Measurements from ENCODE around the gene EYS.

DNA sequence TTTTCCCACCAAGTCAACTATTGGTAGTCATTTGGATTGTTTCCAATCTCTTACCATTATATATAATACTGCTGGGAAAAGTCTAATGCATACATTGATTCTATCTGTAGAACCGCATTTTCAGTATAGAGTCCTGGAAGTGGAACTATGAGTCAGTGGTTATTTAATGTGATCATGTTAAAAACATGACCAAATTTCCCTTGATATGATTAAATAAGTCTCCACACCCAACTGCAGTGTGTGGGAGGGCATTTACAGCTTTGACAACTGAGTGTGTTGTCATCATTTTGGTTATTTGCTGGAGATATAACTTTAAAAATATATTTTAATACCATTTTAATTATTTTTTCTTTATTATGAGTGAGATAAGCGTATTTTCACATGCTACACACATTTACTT, 1027.6 kb downstream of the EYS start:
- TF ChIP-seq EGR1 (conservative IDR thresholded peaks at IDR 0.05) (no peak), HCFC1 (IDR thresholded peaks at IDR 0.05; ENCODE audit: low read depth, low read length) (no peak), MYNN (IDR thresholded peaks at IDR 0.05) (no peak), MYNN (CRISPR knock-in tag; IDR thresholded peaks at IDR 0.05) (no peak), ZNF589 (CRISPR knock-in tag; IDR thresholded peaks at IDR 0.05; ENCODE audit: low read depth) (no peak), IRF9 (tag; IDR thresholded peaks at IDR 0.05) (no peak), NFATC3 (IDR thresholded peaks at IDR 0.05) (no peak), MCM7 (IDR thresholded peaks at IDR 0.05) (no peak)
- TF ChIP-seq, protein P1, sequence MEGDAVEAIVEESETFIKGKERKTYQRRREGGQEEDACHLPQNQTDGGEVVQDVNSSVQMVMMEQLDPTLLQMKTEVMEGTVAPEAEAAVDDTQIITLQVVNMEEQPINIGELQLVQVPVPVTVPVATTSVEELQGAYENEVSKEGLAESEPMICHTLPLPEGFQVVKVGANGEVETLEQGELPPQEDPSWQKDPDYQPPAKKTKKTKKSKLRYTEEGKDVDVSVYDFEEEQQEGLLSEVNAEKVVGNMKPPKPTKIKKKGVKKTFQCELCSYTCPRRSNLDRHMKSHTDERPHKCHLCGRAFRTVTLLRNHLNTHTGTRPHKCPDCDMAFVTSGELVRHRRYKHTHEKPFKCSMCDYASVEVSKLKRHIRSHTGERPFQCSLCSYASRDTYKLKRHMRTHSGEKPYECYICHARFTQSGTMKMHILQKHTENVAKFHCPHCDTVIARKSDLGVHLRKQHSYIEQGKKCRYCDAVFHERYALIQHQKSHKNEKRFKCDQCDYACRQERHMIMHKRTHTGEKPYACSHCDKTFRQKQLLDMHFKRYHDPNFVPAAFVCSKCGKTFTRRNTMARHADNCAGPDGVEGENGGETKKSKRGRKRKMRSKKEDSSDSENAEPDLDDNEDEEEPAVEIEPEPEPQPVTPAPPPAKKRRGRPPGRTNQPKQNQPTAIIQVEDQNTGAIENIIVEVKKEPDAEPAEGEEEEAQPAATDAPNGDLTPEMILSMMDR (IDR thresholded peaks at IDR 0.05 in 2 of 3, conservative IDR thresholded peaks at IDR 0.05 in 1 of 3; ENCODE audit: insufficient read depth in 2 of 3, low read depth in 1 of 3, low read length in 3 of 3): no peak
- TF ChIP-seq, protein P2, sequence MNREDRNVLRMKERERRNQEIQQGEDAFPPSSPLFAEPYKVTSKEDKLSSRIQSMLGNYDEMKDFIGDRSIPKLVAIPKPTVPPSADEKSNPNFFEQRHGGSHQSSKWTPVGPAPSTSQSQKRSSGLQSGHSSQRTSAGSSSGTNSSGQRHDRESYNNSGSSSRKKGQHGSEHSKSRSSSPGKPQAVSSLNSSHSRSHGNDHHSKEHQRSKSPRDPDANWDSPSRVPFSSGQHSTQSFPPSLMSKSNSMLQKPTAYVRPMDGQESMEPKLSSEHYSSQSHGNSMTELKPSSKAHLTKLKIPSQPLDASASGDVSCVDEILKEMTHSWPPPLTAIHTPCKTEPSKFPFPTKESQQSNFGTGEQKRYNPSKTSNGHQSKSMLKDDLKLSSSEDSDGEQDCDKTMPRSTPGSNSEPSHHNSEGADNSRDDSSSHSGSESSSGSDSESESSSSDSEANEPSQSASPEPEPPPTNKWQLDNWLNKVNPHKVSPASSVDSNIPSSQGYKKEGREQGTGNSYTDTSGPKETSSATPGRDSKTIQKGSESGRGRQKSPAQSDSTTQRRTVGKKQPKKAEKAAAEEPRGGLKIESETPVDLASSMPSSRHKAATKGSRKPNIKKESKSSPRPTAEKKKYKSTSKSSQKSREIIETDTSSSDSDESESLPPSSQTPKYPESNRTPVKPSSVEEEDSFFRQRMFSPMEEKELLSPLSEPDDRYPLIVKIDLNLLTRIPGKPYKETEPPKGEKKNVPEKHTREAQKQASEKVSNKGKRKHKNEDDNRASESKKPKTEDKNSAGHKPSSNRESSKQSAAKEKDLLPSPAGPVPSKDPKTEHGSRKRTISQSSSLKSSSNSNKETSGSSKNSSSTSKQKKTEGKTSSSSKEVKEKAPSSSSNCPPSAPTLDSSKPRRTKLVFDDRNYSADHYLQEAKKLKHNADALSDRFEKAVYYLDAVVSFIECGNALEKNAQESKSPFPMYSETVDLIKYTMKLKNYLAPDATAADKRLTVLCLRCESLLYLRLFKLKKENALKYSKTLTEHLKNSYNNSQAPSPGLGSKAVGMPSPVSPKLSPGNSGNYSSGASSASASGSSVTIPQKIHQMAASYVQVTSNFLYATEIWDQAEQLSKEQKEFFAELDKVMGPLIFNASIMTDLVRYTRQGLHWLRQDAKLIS (CRISPR knock-in tag; IDR thresholded peaks at IDR 0.05): no peak
- TF ChIP-seq, protein P3, sequence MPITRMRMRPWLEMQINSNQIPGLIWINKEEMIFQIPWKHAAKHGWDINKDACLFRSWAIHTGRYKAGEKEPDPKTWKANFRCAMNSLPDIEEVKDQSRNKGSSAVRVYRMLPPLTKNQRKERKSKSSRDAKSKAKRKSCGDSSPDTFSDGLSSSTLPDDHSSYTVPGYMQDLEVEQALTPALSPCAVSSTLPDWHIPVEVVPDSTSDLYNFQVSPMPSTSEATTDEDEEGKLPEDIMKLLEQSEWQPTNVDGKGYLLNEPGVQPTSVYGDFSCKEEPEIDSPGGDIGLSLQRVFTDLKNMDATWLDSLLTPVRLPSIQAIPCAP (CRISPR knock-in tag; IDR thresholded peaks at IDR 0.05; ENCODE audit: borderline replicate concordance): no peak
